PC-3 (cell line): Measurements from ENCODE around the gene METTL21A.

Source experiments
- EZH2 ChIP-seq: fragments of 300-600 bp; sonication (generic); IDR thresholded peaks from one replicate; pipeline ENCODE4 v1.6.1; 2017; ENCODE audit warnings: antibody characterized with exemption, mild to moderate bottlenecking, low read length; ENCODE audit not compliant: unreplicated experiment
- TF ChIP-seq, protein P1 (sequence below): fragments of 300-600 bp; sonication (generic); conservative IDR thresholded peaks from 2 replicates; pipeline ENCODE4 v1.5.1; 2017; ENCODE audit warnings: antibody characterized with exemption, low read depth, mild to moderate bottlenecking, low read length

GRCh38 chr2:207673431-207673830 is 48.2 kb upstream of the METTL21A start:
- TF ChIP-seq, protein P1, sequence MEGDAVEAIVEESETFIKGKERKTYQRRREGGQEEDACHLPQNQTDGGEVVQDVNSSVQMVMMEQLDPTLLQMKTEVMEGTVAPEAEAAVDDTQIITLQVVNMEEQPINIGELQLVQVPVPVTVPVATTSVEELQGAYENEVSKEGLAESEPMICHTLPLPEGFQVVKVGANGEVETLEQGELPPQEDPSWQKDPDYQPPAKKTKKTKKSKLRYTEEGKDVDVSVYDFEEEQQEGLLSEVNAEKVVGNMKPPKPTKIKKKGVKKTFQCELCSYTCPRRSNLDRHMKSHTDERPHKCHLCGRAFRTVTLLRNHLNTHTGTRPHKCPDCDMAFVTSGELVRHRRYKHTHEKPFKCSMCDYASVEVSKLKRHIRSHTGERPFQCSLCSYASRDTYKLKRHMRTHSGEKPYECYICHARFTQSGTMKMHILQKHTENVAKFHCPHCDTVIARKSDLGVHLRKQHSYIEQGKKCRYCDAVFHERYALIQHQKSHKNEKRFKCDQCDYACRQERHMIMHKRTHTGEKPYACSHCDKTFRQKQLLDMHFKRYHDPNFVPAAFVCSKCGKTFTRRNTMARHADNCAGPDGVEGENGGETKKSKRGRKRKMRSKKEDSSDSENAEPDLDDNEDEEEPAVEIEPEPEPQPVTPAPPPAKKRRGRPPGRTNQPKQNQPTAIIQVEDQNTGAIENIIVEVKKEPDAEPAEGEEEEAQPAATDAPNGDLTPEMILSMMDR, result no peak
- no peak for TF ChIP-seq EZH2
